HUES64 (cell line): ENCODE data around the gene UBA6.
A peak's percentile ranks its signal among the peaks of the same experiment; 100 is the strongest.

Experiments used
- H3K27ac ChIP-seq: 2 replicates; pipeline ENCODE4 v1.7.0; 2013; ENCODE audit warnings: low read depth, low read length, inconsistent platforms
- H3K27me3 ChIP-seq: 2 replicates; pipeline ENCODE4 v1.6.1; 2013; ENCODE audit warnings: mild to moderate bottlenecking, low read length; ENCODE audit not compliant: insufficient read depth
- H3K36me3 ChIP-seq: 2 replicates; pipeline ENCODE4 v1.6.1; 2013; ENCODE audit warnings: mild to moderate bottlenecking, low read length; ENCODE audit not compliant: insufficient read depth
- H3K4me1 ChIP-seq: 2 replicates; pipeline ENCODE4 v1.6.1; 2013; ENCODE audit warnings: mild to moderate bottlenecking, low read length, moderate library complexity; ENCODE audit not compliant: insufficient read depth
- H3K4me3 ChIP-seq: 2 replicates; pipeline ENCODE4 v1.5.1; 2013; ENCODE audit warnings: mild to moderate bottlenecking, low read length, moderate library complexity
- H3K9ac ChIP-seq: 2 replicates; pipeline ENCODE4 v1.6.1; 2013; ENCODE audit warnings: mild to moderate bottlenecking, low read depth, low read length
- H3K9me3 ChIP-seq: 2 replicates; pipeline ENCODE4 v1.6.1; 2013; ENCODE audit warnings: low read depth, low read length; ENCODE audit not compliant: insufficient read depth
- WGBS: fragments of 150-250, 120-280 bp; methylation state at CpG from one replicate; pipeline ENCODE4 v1.1.7; 2013; ENCODE audit warnings: missing lambda C conversion rate; 5-methylcytosine and 5-hydroxymethylcytosine counted together

UBA6 gene

DNA sequence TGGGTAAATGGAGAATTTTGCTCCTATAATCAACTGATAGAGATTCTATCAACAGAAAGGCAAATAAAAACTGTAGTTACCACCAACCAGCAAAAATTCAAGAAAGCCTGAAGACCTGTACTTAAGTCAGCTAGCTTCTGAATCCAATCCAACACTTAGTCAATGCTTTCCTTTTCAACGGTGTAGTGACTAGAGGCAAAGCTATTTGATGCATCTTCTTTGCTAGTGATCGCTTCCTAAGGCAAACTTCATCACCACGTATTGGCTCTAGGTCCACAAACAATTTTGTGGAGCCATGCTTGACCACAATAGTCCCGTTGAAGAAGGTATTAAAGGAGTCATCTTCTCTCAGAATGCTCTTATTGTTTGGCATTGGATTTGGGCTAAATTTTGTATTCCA, 25.0 kb upstream of the UBA6 start:
- Histone ChIP-seq H3K27me3 (no peaks in the 10 kb centered on the region), H3K4me3 (no peak overlapping the region), H3K27ac (no peak overlapping the region), H3K4me1 (peaks cover 14% of the 10 kb centered on the region), H3K36me3 (peaks cover 3% of the 10 kb centered on the region), H3K9ac (no peak overlapping the region), H3K9me3 (no peaks in the 10 kb centered on the region)
- WGBS: 94% methylated on average over 4 of the region's 4 CpGs

DNA sequence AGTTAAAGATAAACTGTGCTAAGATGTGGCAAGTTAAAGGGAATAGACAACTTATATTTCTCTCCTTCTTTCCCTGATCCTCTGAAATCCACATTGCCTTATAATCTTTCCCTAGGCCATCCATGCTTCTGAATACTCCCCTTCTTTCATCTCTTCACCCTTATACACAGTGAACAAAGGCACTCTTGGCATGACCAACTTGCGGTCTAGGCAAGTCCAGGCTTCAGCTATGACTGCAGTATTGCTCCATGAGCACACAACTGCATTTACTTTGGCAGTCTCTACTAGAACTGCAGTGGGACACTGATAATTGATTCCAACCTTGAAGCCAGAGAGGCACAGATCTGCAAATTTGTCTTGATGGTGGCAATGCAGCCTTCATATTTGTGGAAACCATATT, 24.2 kb upstream of the UBA6 start:
- Histone ChIP-seq H3K27me3 (no peaks in the 10 kb centered on the region), H3K27ac (no peak overlapping the region), H3K4me1 (peaks cover 14% of the 10 kb centered on the region), H3K9ac (no peak overlapping the region), H3K4me3 (no peak overlapping the region), H3K9me3 (no peaks in the 10 kb centered on the region), H3K36me3 (peaks cover 12% of the 10 kb centered on the region)
- WGBS: 90% methylated on average over 1 of the region's 1 CpG

DNA sequence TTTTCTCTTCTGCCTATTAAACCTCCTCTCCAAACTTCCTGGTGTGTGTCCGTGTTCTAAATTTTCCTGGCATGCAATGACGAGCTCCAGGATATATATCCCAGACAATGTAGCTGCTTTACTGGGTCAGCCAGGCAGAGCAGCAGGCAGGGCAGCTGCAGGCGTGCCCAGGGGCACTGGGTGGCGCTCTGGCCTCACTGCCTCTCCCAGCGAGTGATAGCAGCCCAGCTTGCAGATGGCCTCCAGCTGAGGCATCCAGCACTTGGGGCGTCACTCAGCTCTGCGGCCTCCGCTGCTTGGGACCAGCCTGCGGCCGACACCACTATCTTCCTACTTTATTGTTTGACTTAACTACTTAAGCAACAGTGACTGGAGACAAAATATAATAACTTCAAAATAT, 23.0 kb upstream of the UBA6 start:
- 94% methylated on average over 10 of the region's 10 CpGs for WGBS
- H3K27ac ChIP-seq: no peak overlapping the region
- H3K9me3 ChIP-seq: no peaks in the 10 kb centered on the region
- H3K36me3 ChIP-seq: peaks cover 14% of the 10 kb centered on the region
- no peak overlapping the region for H3K9ac ChIP-seq
- H3K4me3 ChIP-seq: no peak overlapping the region
- no peaks in the 10 kb centered on the region for H3K27me3 ChIP-seq
- H3K4me1 ChIP-seq: peaks cover 14% of the 10 kb centered on the region

DNA sequence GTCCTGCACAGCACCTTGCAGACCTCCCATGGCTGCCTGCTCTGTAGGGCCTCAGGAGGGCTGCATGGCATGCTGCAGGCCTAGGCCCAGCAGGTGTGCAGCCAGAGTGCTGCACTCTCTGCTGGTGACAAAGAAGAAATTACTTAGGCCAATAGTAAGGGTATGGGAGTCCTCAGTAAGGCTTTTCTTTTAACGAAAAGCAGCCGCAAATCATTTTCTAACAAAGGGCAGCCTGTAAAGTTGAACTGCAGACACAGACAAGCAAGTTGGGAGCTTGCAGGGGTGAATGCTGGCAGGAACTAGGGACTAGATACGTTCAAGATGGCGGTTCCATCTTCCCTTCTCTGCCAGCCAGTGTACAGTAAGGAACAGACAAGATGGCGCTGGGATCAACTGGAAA, 22.4 kb upstream of the UBA6 start:
- Histone ChIP-seq H3K9ac (no peak overlapping the region), H3K27me3 (no peaks in the 10 kb centered on the region), H3K4me3 (no peak overlapping the region), H3K36me3 (peaks cover 14% of the 10 kb centered on the region), H3K4me1 (peaks cover 14% of the 10 kb centered on the region), H3K27ac (no peak overlapping the region), H3K9me3 (no peaks in the 10 kb centered on the region)
- WGBS: 95% methylated on average over 5 of the region's 5 CpGs

DNA sequence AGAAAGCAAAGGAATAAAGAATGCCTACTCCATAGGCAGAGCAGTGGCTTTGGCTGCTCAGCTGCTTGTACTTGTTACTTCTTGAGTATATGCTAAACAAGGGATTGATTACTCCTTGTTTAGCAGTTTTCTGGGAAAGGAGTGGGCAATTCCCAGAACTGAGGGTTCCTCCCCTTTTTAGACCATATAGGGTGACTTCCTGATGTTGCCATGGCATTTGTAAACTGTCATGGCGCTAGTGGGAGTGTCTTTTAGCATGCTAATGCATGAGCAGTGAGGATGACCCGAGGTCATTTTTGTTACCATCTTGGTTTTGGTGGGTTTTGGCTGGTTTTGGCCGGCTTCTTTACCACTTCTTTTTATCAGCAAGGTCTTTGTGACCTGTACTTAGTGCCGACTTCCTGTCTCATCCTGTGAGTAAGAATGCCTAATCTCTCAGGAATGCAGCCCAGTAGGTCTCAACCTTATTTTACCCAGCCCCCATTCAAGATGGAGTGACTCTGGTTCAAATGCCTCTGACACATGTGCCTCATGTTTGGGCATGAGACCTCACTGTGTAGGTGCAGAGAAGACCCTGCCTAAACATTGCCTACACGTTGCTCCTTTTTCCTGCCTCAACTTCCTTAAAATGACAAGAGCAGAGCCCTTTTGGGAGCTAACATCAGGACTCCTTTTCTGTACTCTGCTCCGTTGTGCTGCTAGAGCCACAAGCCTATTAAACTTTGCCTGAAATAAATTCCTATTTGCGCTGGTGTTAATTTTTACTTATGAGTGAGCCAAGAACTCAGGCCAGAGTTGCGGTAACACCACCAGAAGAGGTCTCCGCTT, 21.0 kb upstream of the UBA6 start:
- peaks cover 14% of the 10 kb centered on the region for H3K4me1 ChIP-seq
- H3K4me3 ChIP-seq: no peak overlapping the region
- WGBS: 86% methylated on average over 9 of the region's 9 CpGs
- no peaks in the 10 kb centered on the region for H3K27me3 ChIP-seq
- H3K36me3 ChIP-seq: peaks cover 14% of the 10 kb centered on the region
- no peaks in the 10 kb centered on the region for H3K9me3 ChIP-seq
- H3K9ac ChIP-seq: no peak overlapping the region
- peak overlapping the region; percentile 68 for H3K27ac ChIP-seq

DNA sequence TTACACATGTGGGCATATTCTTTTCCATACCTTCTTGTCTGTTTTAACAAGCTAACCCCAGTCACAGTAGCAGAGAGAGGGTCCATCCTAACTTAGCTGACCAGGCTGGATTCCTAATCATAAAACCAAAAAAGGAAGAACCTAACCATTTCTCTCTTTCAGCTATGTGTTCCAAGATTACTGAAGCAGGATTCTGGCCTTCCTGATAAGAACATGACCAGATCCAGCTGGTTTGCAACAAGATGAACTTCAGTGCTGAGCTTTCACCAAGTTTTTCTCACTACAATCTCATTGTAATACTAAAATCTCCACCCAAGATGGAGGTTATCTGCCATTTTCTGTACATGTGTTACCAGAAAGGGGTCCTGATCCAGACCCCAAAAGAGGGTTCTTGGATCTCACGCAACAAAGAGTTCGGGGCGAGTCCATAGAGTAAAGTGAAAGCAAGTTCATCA, 20.4 kb upstream of the UBA6 start:
- H3K27me3 ChIP-seq: no peaks in the 10 kb centered on the region
- peak overlapping the region; percentile 68 for H3K27ac ChIP-seq
- 96% methylated on average over 3 of the region's 3 CpGs for WGBS
- no peaks in the 10 kb centered on the region for H3K9me3 ChIP-seq
- H3K4me1 ChIP-seq: peaks cover 14% of the 10 kb centered on the region
- no peak overlapping the region for H3K9ac ChIP-seq
- no peak overlapping the region for H3K4me3 ChIP-seq
- peaks cover 14% of the 10 kb centered on the region for H3K36me3 ChIP-seq

DNA sequence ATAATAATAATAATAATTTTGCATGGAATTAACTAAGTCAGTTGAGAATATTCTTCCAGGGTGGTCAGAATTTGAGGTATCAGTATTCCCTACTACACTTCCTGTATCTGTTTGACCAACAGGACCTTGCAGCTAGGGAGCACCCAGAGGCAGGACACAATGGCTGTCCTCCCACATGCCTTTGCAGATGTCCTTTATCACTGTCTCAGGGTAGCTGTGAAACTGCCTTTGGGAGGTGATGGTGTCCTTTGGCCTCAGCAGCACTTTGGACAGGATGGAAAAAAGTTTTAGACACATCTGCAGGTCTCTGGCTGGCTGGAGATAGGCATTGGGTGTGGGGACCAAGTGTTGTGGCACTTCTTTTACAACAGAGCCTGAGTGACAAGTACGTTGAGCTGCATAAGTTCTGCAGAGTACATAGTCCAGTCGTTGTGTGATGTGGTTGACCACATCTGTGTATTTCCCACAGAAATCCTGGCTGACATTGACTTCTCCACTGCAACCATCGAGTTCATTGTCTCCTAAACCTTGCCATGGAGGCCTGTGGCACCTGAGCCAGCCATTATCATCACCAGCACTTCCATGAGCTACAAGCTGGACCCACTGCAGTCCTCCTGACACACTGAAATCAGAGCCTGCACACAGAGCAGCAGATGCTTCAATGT, 19.1 kb upstream of the UBA6 start:
- H3K27me3 ChIP-seq: no peaks in the 10 kb centered on the region
- 95% methylated on average over 3 of the region's 3 CpGs for WGBS

DNA sequence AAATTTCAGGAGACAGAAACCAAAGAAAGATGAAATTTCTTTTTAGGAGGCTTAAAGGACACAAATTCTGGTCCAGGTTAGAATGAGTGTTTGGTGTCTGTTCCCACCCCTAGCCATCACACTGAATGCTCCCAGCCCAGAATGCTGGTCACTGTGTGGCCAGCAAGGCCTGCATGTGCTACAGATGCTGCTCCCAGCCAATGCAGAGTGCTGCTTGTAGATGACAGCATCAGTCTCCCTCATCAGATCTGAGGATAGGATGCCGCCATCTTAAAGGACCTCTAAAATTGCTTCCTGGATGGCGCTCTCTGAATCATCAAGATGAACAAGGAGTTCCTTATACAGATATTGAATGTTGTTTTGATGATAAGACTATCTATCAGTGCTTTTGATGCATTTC, 17.9 kb upstream of the UBA6 start:
- H3K4me3 ChIP-seq: no peak overlapping the region
- H3K9me3 ChIP-seq: no peaks in the 10 kb centered on the region
- H3K9ac ChIP-seq: no peak overlapping the region
- WGBS: 91% methylated on average over 2 of the region's 2 CpGs
- peaks cover 14% of the 10 kb centered on the region for H3K36me3 ChIP-seq
- H3K27ac ChIP-seq: no peak overlapping the region
- H3K27me3 ChIP-seq: no peaks in the 10 kb centered on the region
- H3K4me1 ChIP-seq: peaks cover 20% of the 10 kb centered on the region

More for the DNA sequence above, 19.1 kb upstream of the UBA6 start:
- Histone ChIP-seq H3K4me1 (peaks cover 14% of the 10 kb centered on the region), H3K9ac (no peak overlapping the region), H3K9me3 (no peaks in the 10 kb centered on the region), H3K27ac (no peak overlapping the region), H3K36me3 (peaks cover 14% of the 10 kb centered on the region), H3K4me3 (no peak overlapping the region)

DNA sequence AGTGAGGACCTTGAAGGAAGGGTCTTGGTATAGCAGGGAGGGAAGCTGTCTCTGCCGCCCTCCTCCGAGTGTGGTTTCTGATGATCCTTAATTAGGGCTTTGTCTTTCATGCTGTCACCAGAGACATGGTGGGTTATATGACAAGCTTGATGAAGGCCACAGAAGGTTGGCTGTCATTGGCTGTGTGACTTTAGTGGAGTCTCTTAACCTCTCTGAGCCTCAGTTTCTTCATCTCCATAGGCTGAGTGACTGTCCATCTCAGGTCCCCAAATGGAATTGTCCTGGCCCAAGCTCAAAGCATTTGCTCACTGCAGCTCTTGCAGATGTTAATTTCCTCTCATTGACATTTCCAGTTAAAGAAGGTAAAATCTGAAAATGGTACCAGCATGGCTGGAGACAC, 16.6 kb upstream of the UBA6 start:
- H3K27ac ChIP-seq: no peak overlapping the region
- no peaks in the 10 kb centered on the region for H3K9me3 ChIP-seq
- H3K9ac ChIP-seq: no peak overlapping the region
- 94% methylated on average over 2 of the region's 2 CpGs for WGBS
- no peak overlapping the region for H3K4me3 ChIP-seq
- H3K36me3 ChIP-seq: peaks cover 14% of the 10 kb centered on the region
- peaks cover 17% of the 10 kb centered on the region for H3K4me1 ChIP-seq
- no peaks in the 10 kb centered on the region for H3K27me3 ChIP-seq

DNA sequence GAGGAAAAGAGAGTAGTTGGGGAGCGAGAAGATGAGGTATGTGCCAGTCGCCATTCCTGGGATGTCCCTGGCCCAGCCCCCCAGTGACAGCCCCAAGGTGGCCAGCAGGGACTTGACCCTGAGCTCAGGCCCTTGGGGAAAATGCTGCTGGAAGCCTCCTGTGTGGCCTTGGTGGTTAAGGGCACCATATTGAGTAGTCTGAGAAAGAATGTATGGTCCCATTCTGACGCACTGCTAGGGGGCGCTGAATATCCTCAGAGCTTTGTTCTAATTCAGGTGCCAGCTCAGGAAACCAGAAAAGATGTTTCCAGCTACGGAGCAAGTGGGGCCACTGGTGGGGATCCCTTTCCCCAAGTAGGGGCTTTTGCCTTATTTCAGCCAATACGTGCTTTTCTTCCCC, 14.0 kb upstream of the UBA6 start:
- peaks cover 29% of the 10 kb centered on the region for H3K4me1 ChIP-seq

DNA sequence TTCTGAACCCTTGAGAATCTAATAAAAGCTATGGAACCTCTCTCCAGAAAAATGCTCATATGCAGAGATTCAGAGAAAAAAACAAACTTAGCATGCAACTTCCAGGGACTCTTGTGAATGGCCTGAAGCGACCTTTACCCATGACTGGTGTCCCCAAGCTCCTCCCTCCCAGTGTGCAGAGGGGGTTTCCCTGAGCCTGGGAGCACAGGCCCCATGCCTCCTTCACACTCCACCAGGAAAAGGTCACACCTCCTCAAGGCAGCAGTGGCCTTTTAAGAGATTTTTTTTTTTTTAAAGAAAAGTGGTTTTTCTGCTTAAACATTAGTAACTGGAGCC, 13.3 kb upstream of the UBA6 start:
- Histone ChIP-seq H3K27me3 (no peaks in the 10 kb centered on the region), H3K4me3 (no peak overlapping the region), H3K9me3 (no peaks in the 10 kb centered on the region), H3K36me3 (no peaks in the 10 kb centered on the region), H3K4me1 (peaks cover 29% of the 10 kb centered on the region), H3K9ac (no peak overlapping the region), H3K27ac (no peak overlapping the region)
- WGBS: 85% methylated on average over 1 of the region's 1 CpG

More for the DNA sequence above, 14.0 kb upstream of the UBA6 start:
- H3K9me3 ChIP-seq: no peaks in the 10 kb centered on the region
- H3K36me3 ChIP-seq: 0 out of 2 replicates have a peak, but pooled peaks cover under 1% of the 10 kb centered on the region
- H3K27me3 ChIP-seq: no peaks in the 10 kb centered on the region
- no peak overlapping the region for H3K4me3 ChIP-seq
- no peak overlapping the region for H3K27ac ChIP-seq
- WGBS: 96% methylated on average over 6 of the region's 6 CpGs
- no peak overlapping the region for H3K9ac ChIP-seq
